ENCODE results near the gene CPEB1.

Gene CPEB1

DNA sequence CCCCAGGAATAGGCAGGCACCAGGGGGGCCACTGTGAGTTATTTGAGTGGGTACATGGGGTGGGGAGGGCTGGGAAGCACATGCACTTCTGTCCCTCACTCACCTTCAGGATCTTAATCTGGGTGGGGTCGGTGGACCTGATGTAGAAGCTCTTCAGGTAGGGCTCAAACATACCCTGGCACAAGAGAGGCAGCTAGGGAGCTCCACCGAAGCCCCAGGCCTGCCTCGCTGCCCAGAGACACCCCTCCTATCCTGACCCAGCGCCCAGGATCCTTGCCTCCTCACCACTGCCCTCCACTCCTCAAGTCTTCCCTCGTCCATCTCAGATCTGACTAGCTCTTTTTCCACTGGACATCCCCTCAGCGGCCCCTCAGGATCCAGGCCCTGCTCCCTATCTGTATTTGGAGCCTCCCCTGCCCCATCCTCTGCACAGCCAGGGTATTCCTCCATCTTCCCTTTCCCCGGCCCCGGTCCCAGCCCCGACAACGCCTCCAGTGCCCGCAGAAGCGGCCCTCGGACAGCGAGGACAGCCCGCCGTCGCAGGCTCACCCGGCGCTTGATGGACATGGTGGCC lies 32.5 kb upstream of the CPEB1 start:
- no peak for TF ChIP-seq CTCF (IDR thresholded peaks at IDR 0.05; ENCODE audit: low read depth, low read length)
- no peak for DNase-seq (ENCODE audit: extremely low read depth, low read depth)

DNA sequence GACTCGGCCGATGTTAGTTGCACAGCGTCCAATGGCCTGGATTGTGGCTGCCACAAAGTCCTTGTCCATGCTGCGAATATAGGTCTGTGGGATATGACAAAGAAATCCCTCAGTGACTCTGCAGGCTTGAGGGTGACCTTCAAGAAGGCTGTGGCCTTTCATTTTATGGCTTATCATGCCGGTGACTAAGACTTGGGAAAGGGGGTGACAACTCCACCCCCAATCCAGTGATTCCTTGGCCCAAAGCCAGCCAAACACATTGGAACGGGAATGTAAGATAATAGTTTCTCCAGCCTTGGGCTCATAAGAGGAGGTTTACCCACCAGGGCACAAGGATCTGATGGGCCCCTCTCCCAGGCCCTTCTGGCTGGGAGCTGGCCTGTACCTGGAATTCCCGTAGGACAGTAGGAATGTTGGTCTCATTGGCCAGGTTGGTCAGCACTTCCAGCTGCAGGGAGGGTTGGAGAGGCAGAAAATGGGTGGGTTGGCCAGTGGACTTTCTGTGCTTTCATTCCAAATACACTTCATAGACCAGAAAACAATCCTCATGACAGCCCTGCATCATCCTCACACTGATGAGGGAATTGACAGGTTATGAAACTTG lies 30.7 kb upstream of the CPEB1 start:
- no peak for TF ChIP-seq CTCF (IDR thresholded peaks at IDR 0.05; ENCODE audit: low read depth, low read length)
- DNase-seq (ENCODE audit: extremely low read depth, low read depth): no peak

- no peak for DNase-seq (ENCODE audit: extremely low read depth, low read depth)
- TF ChIP-seq CTCF (IDR thresholded peaks at IDR 0.05; ENCODE audit: low read depth, low read length): no peak
Observed at GRCh38 chr15:82674873-82675272, 27.7 kb upstream of the CPEB1 start.

GRCh38 chr15:82670699-82671098 lies 23.5 kb upstream of the CPEB1 start:
- no peak for DNase-seq (ENCODE audit: extremely low read depth, low read depth)
- TF ChIP-seq CTCF (IDR thresholded peaks at IDR 0.05; ENCODE audit: low read depth, low read length): no peak

DNA sequence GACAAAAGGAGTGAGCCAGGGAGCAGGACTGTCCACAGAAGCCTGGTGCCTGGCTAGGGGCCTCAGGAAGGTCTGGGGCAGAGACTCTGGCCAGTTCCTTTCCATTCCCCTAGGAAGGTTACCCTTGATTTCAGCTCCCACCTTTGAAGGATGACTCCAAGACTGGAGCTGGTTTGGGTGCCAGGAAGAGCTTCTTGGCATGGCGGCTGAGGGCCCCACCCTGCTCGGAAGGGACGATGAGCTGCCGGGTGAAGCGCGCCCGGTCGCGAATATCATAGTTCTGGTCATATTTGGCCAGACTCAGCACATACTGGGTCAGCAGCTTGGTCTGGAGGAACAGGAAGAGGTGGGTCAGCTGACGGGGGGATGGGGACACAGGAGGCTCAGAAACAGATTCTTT lies 19.4 kb upstream of the CPEB1 start:
- DNase-seq (ENCODE audit: extremely low read depth, low read depth): no peak
- no peak for TF ChIP-seq CTCF (IDR thresholded peaks at IDR 0.05; ENCODE audit: low read depth, low read length)

GRCh38 chr15:82664021-82664420 lies 16.9 kb upstream of the CPEB1 start:
- no peak for DNase-seq (ENCODE audit: extremely low read depth, low read depth)

More at GRCh38 chr15:82664021-82664420, 16.9 kb upstream of the CPEB1 start:
- no peak for TF ChIP-seq CTCF (IDR thresholded peaks at IDR 0.05; ENCODE audit: low read depth, low read length)
